Type B pancreatic cell (in vitro differentiated cells): ENCODE data around the gene KIFC3. TPM values are rescaled to one million over a fixed set of nuclear protein-coding genes. Genes with fewer than 3 reads are reported as not detected.

Experiments
- DNase-seq: peaks from one replicate; pipeline ENCODE4 v3.0.0; 2021; ENCODE audit warnings: mixed read lengths; ENCODE audit not compliant: unreplicated experiment; ENCODE audit errors: extremely low spot score
- H3K27ac Mint-ChIP-seq: 2 replicates; pipeline ENCODE4 v1.8.0; 2021; ENCODE audit warnings: mild to moderate bottlenecking, mixed read lengths
- H3K27me3 Mint-ChIP-seq: 2 replicates; pipeline ENCODE4 v1.8.0; 2021; ENCODE audit warnings: mixed read lengths
- H3K36me3 Mint-ChIP-seq: 2 replicates; pipeline ENCODE4 v1.8.0; 2021; ENCODE audit warnings: mixed read lengths
- H3K4me1 Mint-ChIP-seq: one replicate; pipeline ENCODE4 v1.8.0; 2021; ENCODE audit warnings: mixed read lengths; ENCODE audit not compliant: unreplicated experiment
- H3K4me3 Mint-ChIP-seq: 2 replicates; pipeline ENCODE4 v1.8.0; 2021; ENCODE audit warnings: mild to moderate bottlenecking, mixed read lengths
- H3K9me3 Mint-ChIP-seq: 2 replicates; pipeline ENCODE4 v1.8.0; 2021; ENCODE audit warnings: mixed read lengths
- CTCF ChIP-seq: fragments of 200-600 bp; sonication (generic); conservative IDR thresholded peaks from 2 replicates; pipeline ENCODE4 v1.5.0; 2021; ENCODE audit warnings: antibody characterized with exemption, mild to moderate bottlenecking
- total RNA-seq: library from RNA; stranded (reverse); gene quantifications from 2 replicates; pipeline ENCODE4 v1.2.1, GENCODE V29; 2021; ENCODE audit warnings: low replicate concordance

The KIFC3 gene
- total RNA-seq, 1 donor from 2014 or later: 27.3 TPM

GRCh38 chr16:57771141-57771785 lies 31.0 kb downstream of the KIFC3 start:
- Mint-ChIP-seq H3K27me3 (no peaks in the 10 kb centered on the region), H3K4me1 (peaks cover 8% of the 10 kb centered on the region), H3K36me3 (peaks cover 6% of the 10 kb centered on the region), H3K4me3 (no peak overlapping the region), H3K9me3 (no peaks in the 10 kb centered on the region), H3K27ac (no peak overlapping the region)
- DNase-seq: no peak
- TF ChIP-seq CTCF: no peak

GRCh38 chr16:57770361-57770760 lies 31.9 kb downstream of the KIFC3 start:
- no peak for DNase-seq
- Mint-ChIP-seq H3K27ac (no peak overlapping the region), H3K27me3 (no peaks in the 10 kb centered on the region), H3K4me3 (no peak overlapping the region), H3K36me3 (peaks cover 6% of the 10 kb centered on the region), H3K9me3 (no peaks in the 10 kb centered on the region), H3K4me1 (peaks cover 3% of the 10 kb centered on the region)
- no peak for TF ChIP-seq CTCF

- Mint-ChIP-seq H3K4me3 (no peak overlapping the region), H3K27me3 (no peaks in the 10 kb centered on the region), H3K9me3 (no peaks in the 10 kb centered on the region), H3K36me3 (peaks cover 6% of the 10 kb centered on the region), H3K4me1 (no peaks in the 10 kb centered on the region), H3K27ac (no peak overlapping the region)
- DNase-seq: no peak
- no peak for TF ChIP-seq CTCF
These were observed 32.6 kb downstream of the KIFC3 start for GRCh38 chr16:57769541-57770145.

- no peak for DNase-seq
These were observed 35.5 kb downstream of the KIFC3 start for GRCh38 chr16:57766714-57767348.

GRCh38 chr16:57765160-57765728 lies 37.0 kb downstream of the KIFC3 start:
- Mint-ChIP-seq H3K36me3 (peaks cover 6% of the 10 kb centered on the region), H3K27ac (no peak overlapping the region), H3K4me1 (peaks cover 7% of the 10 kb centered on the region), H3K4me3 (no peak overlapping the region), H3K9me3 (no peaks in the 10 kb centered on the region), H3K27me3 (no peaks in the 10 kb centered on the region)
- no peak for TF ChIP-seq CTCF
- DNase-seq: no peak

More at GRCh38 chr16:57766714-57767348, 35.5 kb downstream of the KIFC3 start:
- H3K36me3 Mint-ChIP-seq: peaks cover 6% of the 10 kb centered on the region
- peaks cover 7% of the 10 kb centered on the region for H3K4me1 Mint-ChIP-seq
- H3K27me3 Mint-ChIP-seq: no peaks in the 10 kb centered on the region
- no peaks in the 10 kb centered on the region for H3K9me3 Mint-ChIP-seq
- TF ChIP-seq CTCF: no peak
- no peak overlapping the region for H3K27ac Mint-ChIP-seq
- no peak overlapping the region for H3K4me3 Mint-ChIP-seq
